Neural cell (in vitro differentiated cells): ENCODE results near the gene LTBP1.

Experiments
- CTCF ChIP-seq: fragments of 450-650 bp; IDR thresholded peaks from 2 replicates; pipeline ENCODE4 v1.5.1; 2014; ENCODE audit warnings: antibody characterized with exemption, mild to moderate bottlenecking, moderate library complexity; ENCODE audit not compliant: poor library complexity, severe bottlenecking
- EP300 ChIP-seq: fragments of 450-650 bp; conservative IDR thresholded peaks from 2 replicates; pipeline ENCODE4 v1.6.1; 2014; ENCODE audit warnings: antibody characterized with exemption, mild to moderate bottlenecking, moderate library complexity; ENCODE audit not compliant: poor library complexity, severe bottlenecking
- EZH2 ChIP-seq: fragments of 200-600, 300-800 bp; shearing (Covaris generic), sonication (generic); IDR thresholded peaks from 2 replicates; pipeline ENCODE4 v1.6.1; 2014; ENCODE audit warnings: antibody characterized with exemption, low read length, borderline replicate concordance, mild to moderate bottlenecking; ENCODE audit not compliant: insufficient read depth, poor library complexity, severe bottlenecking
- MXI1 ChIP-seq: fragments of 450-650 bp; conservative IDR thresholded peaks from 2 replicates; pipeline ENCODE4 v1.6.1; 2014; ENCODE audit warnings: antibody characterized with exemption, mild to moderate bottlenecking; ENCODE audit not compliant: poor library complexity, severe bottlenecking
- POLR2AphosphoS5 ChIP-seq: IDR thresholded peaks from 2 replicates; pipeline ENCODE4 v1.6.1; 2012
- RAD21 ChIP-seq: fragments of 450-650 bp; conservative IDR thresholded peaks from 2 replicates; pipeline ENCODE4 v1.6.1; 2014; ENCODE audit warnings: antibody characterized with exemption, mild to moderate bottlenecking, moderate library complexity
- TAF1 ChIP-seq: IDR thresholded peaks from 2 replicates; pipeline ENCODE4 v1.6.1; 2012; ENCODE audit warnings: low read depth

- TF ChIP-seq CTCF (no peak), POLR2AphosphoS5 (no peak), RAD21 (no peak), EZH2 (no peak), EP300 (no peak), TAF1 (no peak), MXI1 (no peak)
Measured at GRCh38 chr2:33100921-33101320, 154.2 kb downstream of the LTBP1 start.
